NCI-H446 treated with DMSO at 0.1 percent for 48 hours (cell line): Measurements from ENCODE around the gene GUCA2A.

Source experiments
- DNase-seq: peaks from one replicate; lab custom pipeline; 2025; lab: John Stamatoyannopoulos, UW

GUCA2A gene

DNA sequence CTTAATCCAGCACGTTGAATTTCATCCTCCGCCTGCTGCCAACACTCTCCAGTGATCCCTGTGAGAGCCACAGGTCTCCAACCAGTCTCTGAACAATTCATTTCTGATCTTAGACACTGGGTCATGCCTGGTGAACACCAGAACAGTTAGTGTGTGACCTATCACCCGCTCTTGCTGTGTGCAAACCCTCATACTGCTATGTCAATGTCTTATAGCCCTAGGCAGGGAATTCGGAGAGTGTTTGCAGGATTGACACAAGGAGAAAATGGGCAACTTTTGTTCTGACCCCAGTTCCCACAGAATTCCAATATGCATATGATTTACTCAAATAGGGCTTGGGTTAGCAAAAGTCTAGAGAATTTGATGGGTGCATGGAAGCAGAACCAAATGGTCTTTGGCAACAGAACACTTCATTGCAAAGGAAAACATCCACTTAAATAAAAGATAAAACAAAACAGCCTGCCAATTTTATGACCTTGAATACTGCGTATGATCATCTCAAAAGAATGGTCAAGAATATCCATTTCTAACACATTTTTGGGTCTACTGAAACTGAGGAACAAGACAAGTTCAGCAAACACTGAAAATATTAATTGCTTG is 34.4 kb downstream of the GUCA2A start:
- DNase-seq, result no peak

DNA sequence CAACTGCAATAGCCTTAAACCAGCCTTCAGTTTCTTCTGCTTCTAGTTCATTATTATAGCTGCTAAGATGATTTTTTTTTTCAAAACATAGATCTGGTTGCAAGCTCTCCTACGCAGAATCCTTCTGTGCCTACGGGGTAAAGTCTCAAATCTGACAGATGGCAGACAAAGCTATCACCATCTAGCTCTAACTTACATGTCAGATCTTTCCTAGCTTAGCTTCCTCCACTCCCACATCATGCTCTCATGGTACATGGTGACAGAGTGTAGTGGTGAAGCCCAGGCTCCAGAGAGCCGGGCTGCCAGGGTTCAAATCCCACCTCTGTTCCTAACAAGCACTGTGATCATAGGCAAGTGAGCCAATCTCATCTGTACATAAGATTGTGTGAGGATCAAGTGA is 35.6 kb downstream of the GUCA2A start:
- DNase-seq, result no peak

- DNase-seq, result no peak
Observed at GRCh38 chr1:42128499-42128898, 36.0 kb downstream of the GUCA2A start.

DNA sequence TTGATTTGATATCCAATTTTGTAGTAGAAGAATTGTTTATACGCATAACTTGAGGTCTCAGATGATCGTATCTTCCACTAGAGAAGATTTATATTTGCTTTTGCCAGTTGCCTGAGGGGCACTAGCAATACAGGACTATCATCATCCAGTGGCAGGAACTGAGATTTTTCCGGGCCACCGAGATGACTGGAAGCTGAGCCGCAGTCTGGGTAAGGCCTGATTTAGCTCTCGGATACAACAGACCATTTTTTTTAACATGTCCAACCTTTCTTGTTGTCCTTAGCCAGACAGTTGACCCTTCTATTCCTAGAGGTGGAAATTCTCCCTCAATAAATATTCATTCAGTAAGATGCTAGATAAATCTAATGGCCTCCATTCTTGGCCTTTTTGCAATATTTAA is 36.8 kb downstream of the GUCA2A start:
- DNase-seq, result no peak

GRCh38 chr1:42125552-42125951 is 39.0 kb downstream of the GUCA2A start:
- no peak for DNase-seq

GRCh38 chr1:42122408-42122807 is 42.1 kb downstream of the GUCA2A start:
- no peak for DNase-seq

DNA sequence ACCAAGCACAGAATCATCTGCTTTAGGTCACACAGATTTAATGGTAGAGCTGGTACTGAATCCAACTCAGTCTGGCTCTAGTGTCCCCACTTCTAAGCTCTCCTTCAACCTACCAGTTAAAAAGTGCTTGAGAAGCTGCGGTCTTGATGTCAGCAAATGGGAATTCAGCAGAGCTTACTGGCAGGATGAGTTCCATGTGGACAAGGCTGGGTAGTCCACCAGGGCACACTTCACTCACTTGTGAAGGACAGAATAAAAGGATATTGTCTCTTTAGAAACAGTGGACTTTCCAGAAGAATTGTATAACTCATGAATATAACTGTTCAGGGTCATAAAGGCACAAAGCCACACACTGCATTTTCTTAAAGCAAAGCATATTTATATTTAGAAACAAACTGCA is 46.4 kb downstream of the GUCA2A start:
- no peak for DNase-seq

GRCh38 chr1:42117214-42117613 is 47.3 kb downstream of the GUCA2A start:
- DNase-seq, result no peak

GRCh38 chr1:42114229-42114628 is 50.3 kb downstream of the GUCA2A start:
- no peak for DNase-seq
